Small intestine (tissue), 16 donors: Measurements from ENCODE around the gene NPL. TPM values are rescaled to one million over a fixed set of nuclear protein-coding genes. Genes with fewer than 3 reads are reported as not detected.

Experiments used
- DNase-seq, 2 donors: peaks; one replicate each; pipeline versions ENCODE4 v3.0.0 to v3.0.0-alpha.2; 2013
- FAIRE-seq: peaks from 2 replicates; lab custom pipeline; 2012; peaks lifted over from hg19 to GRCh38; lab: Jason Lieb, UNC
- H3K27ac ChIP-seq, 3 donors: one replicate each; pipeline ENCODE4 v1.5.1; 2013; ENCODE audit warnings: low read length in 2 of 3, mild to moderate bottlenecking in 2 of 3, control low read depth in 1 of 3, inconsistent platforms in 1 of 3, low read depth in 1 of 3, moderate library complexity in 1 of 3
- H3K27me3 ChIP-seq, 3 donors: one replicate each; pipeline ENCODE4 v1.6.1; 2013; ENCODE audit warnings: low read length in 3 of 3, inconsistent platforms in 1 of 3; ENCODE audit not compliant: control insufficient read depth in 3 of 3, insufficient read depth in 3 of 3
- H3K36me3 ChIP-seq, 3 donors: one replicate each; pipeline ENCODE4 v1.6.1; 2013; ENCODE audit warnings: low read length in 3 of 3, inconsistent platforms in 1 of 3, low read depth in 1 of 3, mild to moderate bottlenecking in 1 of 3, moderate library complexity in 1 of 3; ENCODE audit not compliant: control insufficient read depth in 3 of 3, insufficient read depth in 2 of 3
- H3K4me1 ChIP-seq, 3 donors: one replicate each; pipeline ENCODE4 v1.6.1; 2013; ENCODE audit warnings: low read length in 2 of 3, inconsistent platforms in 1 of 3, low read depth in 1 of 3, mild to moderate bottlenecking in 1 of 3, moderate library complexity in 1 of 3; ENCODE audit not compliant: control insufficient read depth in 3 of 3, insufficient read depth in 2 of 3
- H3K4me3 ChIP-seq, 3 donors: one replicate each; pipeline ENCODE4 v1.5.1; 2013; ENCODE audit warnings: low read length in 3 of 3, control low read depth in 1 of 3, inconsistent platforms in 1 of 3, low read depth in 1 of 3, mild to moderate bottlenecking in 1 of 3, moderate library complexity in 1 of 3
- H3K9me3 ChIP-seq, 2 donors: one replicate each; pipeline ENCODE4 v1.6.1; 2013; ENCODE audit warnings: low read depth in 1 of 2, low read length in 1 of 2; ENCODE audit not compliant: control insufficient read depth in 2 of 2, insufficient read depth in 1 of 2
- WGBS, 3 donors: extraction: QIAGEN DNeasy Blood & Tissue Kit; methylation state at CpG; one replicate each; pipeline ENCODE4 v1.1.7; 2013; 5-methylcytosine and 5-hydroxymethylcytosine counted together
- long read RNA-seq, 10 donors: transcript quantifications; one replicate each; lab custom pipeline, GENCODE V29; 2026
- polyA plus RNA-seq, 4 donors: library from polyadenylated mRNA; stranded (reverse) in 3 of 4; unstranded in 1 of 4; fragments of 200-250 nt in 3 of 4; fragments of 120-200 nt in 1 of 4; gene quantifications; one replicate each; pipeline versions ENCODE4 v1.2.1 to v1.2.3, GENCODE V29; 2013
- donor health status: healthy with polysubstance abuse.
- donor health status: control.
- donor health status: control.
- donor health status: Bipolar disorder and iron deficiency.
- donor health status: healthy.

Gene NPL
- 10 to 100 TPM in 1 of 4 donors, 1 to 10 TPM in 3; 3.8 to 45.4 (median 4.9) TPM for polyA plus RNA-seq
- long read RNA-seq, donor 1: 0 reads
- long read RNA-seq, donor 2: 0 reads
- long read RNA-seq, donor 3: 0 reads
- long read RNA-seq, donor 4: 0 reads
- long read RNA-seq, donor 5, partial matches to known transcripts: 0 of 1 reads
- long read RNA-seq, donor 5, other reads (novel, unspliced or antisense): 0 of 1 reads
- long read RNA-seq, donor 6: 0 reads
- long read RNA-seq, donor 7: 0 reads
- long read RNA-seq, donor 8: 0 reads
- long read RNA-seq, donor 9, partial matches to known transcripts: 0 of 1 reads
- long read RNA-seq, donor 9, other reads (novel, unspliced or antisense): 0 of 1 reads
- long read RNA-seq, donor 10, partial matches to known transcripts: 0 of 1 reads
- long read RNA-seq, donor 10, other reads (novel, unspliced or antisense): 0 of 1 reads

- WGBS, 3 donors: 0 to 1% (median 1%) methylated on average over 86 to 93 of the region's 93 CpGs
- DNase-seq (peak; percentile 81 to 91), FAIRE-seq (no peak)
- Histone ChIP-seq H3K27me3 (peaks cover 0 to 22% (median 0%) of the 10 kb centered on the region in 3 donors), H3K4me1 (peaks cover 0 to 9% (median 0%) of the 10 kb centered on the region in 3 donors), H3K9me3 (no peaks in the 10 kb centered on the region), H3K4me3 (peak within 1 kb of the TSS; percentile 23 to 59 (median 55)), H3K36me3 (no peaks in the 10 kb centered on the region), H3K27ac (peak within 1 kb of the TSS in 2 of 3 donors; percentile 24 to 72)
Observed at GRCh38 chr1:182789138-182790076, at the start of gene NPL. TSS of gene NPL (plus strand) at chr1:182789773. CDS start at chr1:182794372, 4,599 bp downstream.

- 92 to 94% (median 93%) methylated on average over 1 of the region's 1 CpG for WGBS, 3 donors
Observed at GRCh38 chr1:182740120-182740519, 49.5 kb upstream of the NPL start.

DNA sequence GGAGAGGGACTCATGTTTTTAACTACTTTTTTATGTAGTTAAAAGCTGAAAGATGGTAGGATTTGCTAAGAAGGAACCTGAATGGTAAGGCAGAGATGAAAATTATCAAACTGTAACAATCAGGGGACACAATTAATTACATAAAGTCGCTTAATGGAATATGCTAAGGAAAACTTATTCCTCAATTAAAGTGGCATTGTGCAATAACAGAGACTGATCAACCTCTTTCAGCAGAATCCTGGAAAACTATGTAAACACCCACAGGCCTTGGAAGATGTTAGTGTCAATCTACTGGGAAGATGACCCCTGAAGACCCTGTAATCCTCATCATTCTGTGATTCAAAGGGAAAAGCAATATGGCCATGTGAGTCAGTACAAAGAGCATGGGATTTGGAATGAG is 46.8 kb upstream of the NPL start:
- Histone ChIP-seq H3K9me3 (no peaks in the 10 kb centered on the region), H3K27ac (no peak overlapping the region), H3K4me1 (no peaks in the 10 kb centered on the region), H3K36me3 (no peaks in the 10 kb centered on the region), H3K27me3 (no peaks in the 10 kb centered on the region), H3K4me3 (no peak overlapping the region)
- FAIRE-seq (no peak), DNase-seq (no peak)
- whole genome bisulfite sequencing, 3 donors: 78 to 92% (median 83%) methylated on average over 1 of the region's 1 CpG

More at GRCh38 chr1:182740120-182740519, 49.5 kb upstream of the NPL start:
- no peaks in the 10 kb centered on the region for H3K36me3 ChIP-seq
- H3K9me3 ChIP-seq: peaks cover 0 to 3% of the 10 kb centered on the region in 2 donors
- no peaks in the 10 kb centered on the region for H3K27me3 ChIP-seq
- FAIRE-seq (no peak), DNase-seq (no peak)
- H3K27ac ChIP-seq: no peak overlapping the region
- no peaks in the 10 kb centered on the region for H3K4me1 ChIP-seq
- H3K4me3 ChIP-seq: no peak overlapping the region

GRCh38 chr1:182752077-182752988 is 37.2 kb upstream of the NPL start:
- no peaks in the 10 kb centered on the region for H3K9me3 ChIP-seq
- H3K27me3 ChIP-seq: peaks cover 0 to 3% (median 0%) of the 10 kb centered on the region in 3 donors
- H3K27ac ChIP-seq: no peak overlapping the region
- no peak overlapping the region for H3K4me3 ChIP-seq
- no peak for DNase-seq
- no peak for FAIRE-seq
- peaks cover 2 to 4% (median 4%) of the 10 kb centered on the region in 3 donors for H3K4me1 ChIP-seq
- WGBS, 3 donors: 65 to 86% (median 84%) methylated on average over 14 of the region's 14 CpGs
- H3K36me3 ChIP-seq: no peaks in the 10 kb centered on the region

DNA sequence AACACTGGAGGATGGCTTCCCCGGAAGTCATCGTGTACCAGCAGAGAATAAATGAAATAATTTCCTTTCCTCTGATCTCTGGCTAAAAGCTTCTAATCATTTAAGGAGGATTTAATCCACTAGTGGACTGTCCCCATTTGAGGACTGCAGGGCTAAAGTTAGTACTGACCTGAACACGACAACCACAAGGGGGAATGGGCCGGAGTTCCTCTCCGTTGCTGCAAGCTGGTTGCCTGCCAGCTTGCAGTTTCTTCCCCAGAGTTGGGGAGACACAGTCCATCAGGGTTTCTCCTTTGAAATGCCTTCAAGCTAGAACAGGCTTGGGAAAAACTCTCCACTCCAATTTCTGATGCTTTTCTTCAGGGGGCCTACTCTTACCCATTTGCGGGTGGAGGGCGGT is 35.5 kb upstream of the NPL start:
- FAIRE-seq: no peak

DNA sequence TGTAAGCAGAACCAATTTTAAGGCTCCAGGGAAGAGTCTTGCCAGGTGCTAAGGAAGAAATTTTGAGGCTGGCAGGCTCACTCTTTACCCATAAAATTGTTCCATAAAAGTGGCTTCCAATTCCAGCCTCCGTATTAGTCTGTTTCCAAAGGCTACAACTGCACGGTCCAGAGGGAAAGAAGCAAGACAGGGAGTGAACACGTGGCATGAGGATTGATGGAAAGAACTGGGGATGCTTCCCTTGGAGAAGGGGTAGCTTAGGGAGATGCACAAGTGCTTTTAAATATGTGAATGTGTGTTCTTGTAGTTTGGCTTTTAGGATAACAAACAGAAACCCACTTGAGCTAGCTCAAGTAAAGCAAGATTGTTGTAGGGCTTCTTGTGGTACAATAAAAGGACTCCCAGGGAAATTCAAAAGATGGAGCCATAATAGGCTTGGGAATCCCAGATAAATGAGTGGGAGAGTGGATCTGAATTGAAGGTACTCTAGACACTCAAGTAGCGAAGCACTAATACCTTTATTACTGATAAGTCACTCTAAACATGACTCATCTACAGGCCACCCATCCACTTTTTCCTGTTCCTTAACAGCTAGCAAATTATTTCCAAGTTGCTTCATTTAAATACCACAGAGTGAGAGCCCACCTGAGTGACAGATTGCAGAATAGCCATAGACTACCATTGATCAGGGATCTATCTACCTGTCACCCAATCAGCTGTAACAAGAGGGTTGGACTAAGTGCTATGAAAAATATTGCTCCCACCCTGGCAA is 34.8 kb upstream of the NPL start:
- no peak overlapping the region for H3K4me3 ChIP-seq
- no peak overlapping the region for H3K27ac ChIP-seq
- no peaks in the 10 kb centered on the region for H3K36me3 ChIP-seq
- 38 to 64% (median 47%) methylated on average over 4 of the region's 4 CpGs for WGBS, 3 donors
- peaks cover 2 to 4% (median 4%) of the 10 kb centered on the region in 3 donors for H3K4me1 ChIP-seq
- DNase-seq: peak; percentile 39 to 45
- no peak for FAIRE-seq
- peaks cover 0 to 3% (median 0%) of the 10 kb centered on the region in 3 donors for H3K27me3 ChIP-seq
- no peaks in the 10 kb centered on the region for H3K9me3 ChIP-seq

More for the DNA sequence above, 35.5 kb upstream of the NPL start:
- Histone ChIP-seq H3K4me1 (peaks cover 2 to 4% (median 4%) of the 10 kb centered on the region in 3 donors), H3K36me3 (no peaks in the 10 kb centered on the region), H3K27ac (no peak overlapping the region), H3K4me3 (no peak overlapping the region), H3K27me3 (peaks cover 0 to 3% (median 0%) of the 10 kb centered on the region in 3 donors), H3K9me3 (no peaks in the 10 kb centered on the region)
- no peak for DNase-seq
- WGBS, 3 donors: 31 to 63% (median 45%) methylated on average over 7 of the region's 7 CpGs

- Histone ChIP-seq H3K27ac (no peak overlapping the region), H3K9me3 (no peaks in the 10 kb centered on the region), H3K27me3 (peaks cover 0 to 3% (median 0%) of the 10 kb centered on the region in 3 donors), H3K36me3 (no peaks in the 10 kb centered on the region), H3K4me1 (peaks cover 2 to 4% (median 4%) of the 10 kb centered on the region in 3 donors), H3K4me3 (no peak overlapping the region)
- DNase-seq (no peak), FAIRE-seq (no peak)
Observed at GRCh38 chr1:182755632-182756031, 33.9 kb upstream of the NPL start.
